ENCODE measurements around the gene CHN2.

- no peak for TF ChIP-seq CTCF (IDR thresholded peaks at IDR 0.05)
- no peak for TF ChIP-seq POLR2A (IDR thresholded peaks at IDR 0.05)
Measured at GRCh38 chr7:29228289-29229011, 33.9 kb downstream of the CHN2 start.

Measured in prostate gland (tissue), 2 donors.